HUES48 (cell line): ENCODE data around the gene MED15.

Source experiments
- H3K27ac ChIP-seq: one replicate; pipeline ENCODE4 v1.7.0; 2013; ENCODE audit warnings: low read depth, low read length, inconsistent platforms
- H3K27me3 ChIP-seq: 2 replicates; pipeline ENCODE4 v1.6.1; 2013; ENCODE audit warnings: mild to moderate bottlenecking, low read length; ENCODE audit not compliant: control insufficient read depth, insufficient read depth
- H3K36me3 ChIP-seq: 2 replicates; pipeline ENCODE4 v1.6.1; 2013; ENCODE audit warnings: low read length; ENCODE audit not compliant: control insufficient read depth, insufficient read depth
- H3K4me1 ChIP-seq: 2 replicates; pipeline ENCODE4 v1.6.1; 2013; ENCODE audit warnings: mild to moderate bottlenecking, low read length; ENCODE audit not compliant: control insufficient read depth, insufficient read depth
- H3K4me3 ChIP-seq: 2 replicates; pipeline ENCODE4 v1.5.1; 2013; ENCODE audit warnings: mild to moderate bottlenecking, low read depth, low read length
- H3K9ac ChIP-seq: 2 replicates; pipeline ENCODE4 v1.6.1; 2013; ENCODE audit warnings: mild to moderate bottlenecking, low read depth, low read length, moderate library complexity
- H3K9me3 ChIP-seq: 2 replicates; pipeline ENCODE4 v1.6.1; 2013; ENCODE audit warnings: low read length; ENCODE audit not compliant: control insufficient read depth, insufficient read depth

The MED15 gene

DNA sequence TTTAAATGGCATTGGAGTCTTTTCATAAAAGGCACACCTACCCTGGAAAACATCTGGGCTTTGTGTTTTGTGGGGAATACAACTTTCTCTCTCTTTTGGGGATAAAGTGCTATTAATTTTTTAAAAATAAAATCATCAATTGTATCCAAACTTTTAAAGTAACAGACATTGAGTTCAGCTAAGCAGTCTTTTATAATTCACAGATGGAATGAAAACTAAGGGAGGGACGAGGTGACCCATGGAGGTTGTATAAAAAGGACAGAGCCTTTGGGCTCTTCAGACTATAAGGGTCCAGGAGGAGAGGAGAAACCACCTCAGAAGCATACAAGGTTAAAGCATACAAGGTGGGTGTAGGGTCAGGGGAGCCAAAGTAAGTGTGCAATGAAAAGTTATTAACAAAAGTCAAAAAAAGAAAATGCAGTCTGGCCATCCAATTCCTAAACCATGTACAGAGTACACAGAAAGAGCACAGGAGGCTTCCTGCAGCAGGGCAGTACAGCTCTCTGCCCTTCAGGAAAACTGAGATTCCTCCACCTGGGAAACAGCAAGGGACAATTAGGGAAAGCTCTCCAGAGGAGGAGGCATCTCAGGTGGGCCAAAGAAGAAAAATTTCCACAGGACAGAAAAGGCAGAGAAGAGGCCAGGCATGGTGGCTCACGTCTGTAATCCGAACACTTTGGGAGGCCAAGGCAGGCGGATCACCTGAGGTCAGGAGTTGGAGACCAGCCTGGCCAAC, 22.3 kb upstream of the MED15 start:
- no peaks in the 10 kb centered on the region for H3K9me3 ChIP-seq
- H3K27ac ChIP-seq = no peak overlapping the region
- H3K9ac ChIP-seq = no peak overlapping the region
- H3K4me1 ChIP-seq = no peaks in the 10 kb centered on the region
- no peaks in the 10 kb centered on the region for H3K27me3 ChIP-seq
- H3K36me3 ChIP-seq = peaks cover 5% of the 10 kb centered on the region; the same call in 1 of the 2 replicates
- H3K4me3 ChIP-seq = no peak overlapping the region

DNA sequence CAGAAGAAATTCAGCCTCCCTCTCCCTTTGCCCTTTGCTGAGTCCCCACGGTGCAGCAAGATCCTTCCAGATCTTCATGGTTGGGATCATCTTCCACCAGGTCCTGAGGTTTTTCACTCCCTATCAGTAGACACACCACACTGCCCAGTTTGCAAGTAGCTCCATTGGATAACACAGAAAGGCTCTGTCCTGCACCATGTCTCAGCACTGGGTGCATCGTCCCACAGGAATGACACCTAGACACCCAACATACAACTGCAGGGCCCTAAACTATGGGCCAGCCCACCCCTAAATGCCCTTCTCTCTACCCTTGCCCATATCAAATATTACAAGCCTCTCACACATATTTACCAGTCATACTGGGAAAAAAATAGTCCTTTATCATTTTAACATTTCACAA, 21.2 kb upstream of the MED15 start:
- H3K9me3 ChIP-seq = no peaks in the 10 kb centered on the region
- no peaks in the 10 kb centered on the region for H3K4me1 ChIP-seq
- H3K9ac ChIP-seq = no peak overlapping the region
- H3K4me3 ChIP-seq = no peak overlapping the region
- no peaks in the 10 kb centered on the region for H3K27me3 ChIP-seq
- H3K27ac ChIP-seq = no peak overlapping the region
- peaks cover 5% of the 10 kb centered on the region; the same call in 1 of the 2 replicates for H3K36me3 ChIP-seq

DNA sequence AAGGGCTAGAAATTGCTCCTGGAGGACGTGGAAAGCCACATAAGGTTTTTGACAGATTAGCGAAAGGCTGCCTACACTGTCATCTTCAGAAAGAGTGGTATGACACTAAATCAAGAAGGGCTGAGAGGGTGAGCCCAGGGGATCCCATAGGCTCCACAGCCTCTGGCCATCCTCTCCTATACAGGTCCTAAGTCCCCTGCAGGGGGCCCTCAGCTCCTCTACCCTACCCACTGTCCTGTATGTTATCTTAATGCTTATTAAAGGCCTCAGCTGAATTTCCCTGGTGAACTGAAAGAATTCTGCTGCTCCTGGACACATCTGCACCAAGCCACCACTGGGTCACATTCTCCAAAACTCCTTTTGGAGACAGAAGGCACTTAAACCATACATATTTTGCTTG, 19.7 kb upstream of the MED15 start:
- Histone ChIP-seq H3K4me1 (no peaks in the 10 kb centered on the region), H3K27ac (no peak overlapping the region), H3K4me3 (no peak overlapping the region), H3K9me3 (no peaks in the 10 kb centered on the region), H3K27me3 (no peaks in the 10 kb centered on the region), H3K36me3 (peaks cover 5% of the 10 kb centered on the region; the same call in 1 of the 2 replicates), H3K9ac (no peak overlapping the region)

DNA sequence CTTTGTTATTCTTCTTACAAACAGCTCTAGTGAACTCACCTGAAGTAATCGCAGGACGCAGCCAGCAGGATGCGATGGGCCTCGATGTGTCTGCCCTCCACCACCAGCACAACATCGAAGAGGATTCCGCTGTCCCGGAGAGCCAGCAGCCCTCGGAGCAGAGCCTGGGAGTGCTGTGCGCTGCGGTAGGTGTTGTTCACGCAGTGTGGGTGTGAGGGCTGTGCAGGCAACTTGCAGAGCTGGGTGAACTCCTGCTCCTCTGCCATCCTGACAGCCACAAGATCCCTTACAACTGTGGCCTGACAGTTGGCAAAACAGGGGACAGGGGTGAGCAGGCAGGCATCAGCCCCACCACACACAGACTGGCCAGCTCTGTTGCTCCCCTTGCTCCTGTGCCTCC, 18.5 kb upstream of the MED15 start:
- Histone ChIP-seq H3K4me1 (no peaks in the 10 kb centered on the region), H3K9ac (no peak overlapping the region), H3K4me3 (no peak overlapping the region), H3K9me3 (no peaks in the 10 kb centered on the region), H3K27me3 (peaks cover 2% of the 10 kb centered on the region), H3K27ac (no peak overlapping the region), H3K36me3 (peaks cover 5% of the 10 kb centered on the region; the same call in 1 of the 2 replicates)

DNA sequence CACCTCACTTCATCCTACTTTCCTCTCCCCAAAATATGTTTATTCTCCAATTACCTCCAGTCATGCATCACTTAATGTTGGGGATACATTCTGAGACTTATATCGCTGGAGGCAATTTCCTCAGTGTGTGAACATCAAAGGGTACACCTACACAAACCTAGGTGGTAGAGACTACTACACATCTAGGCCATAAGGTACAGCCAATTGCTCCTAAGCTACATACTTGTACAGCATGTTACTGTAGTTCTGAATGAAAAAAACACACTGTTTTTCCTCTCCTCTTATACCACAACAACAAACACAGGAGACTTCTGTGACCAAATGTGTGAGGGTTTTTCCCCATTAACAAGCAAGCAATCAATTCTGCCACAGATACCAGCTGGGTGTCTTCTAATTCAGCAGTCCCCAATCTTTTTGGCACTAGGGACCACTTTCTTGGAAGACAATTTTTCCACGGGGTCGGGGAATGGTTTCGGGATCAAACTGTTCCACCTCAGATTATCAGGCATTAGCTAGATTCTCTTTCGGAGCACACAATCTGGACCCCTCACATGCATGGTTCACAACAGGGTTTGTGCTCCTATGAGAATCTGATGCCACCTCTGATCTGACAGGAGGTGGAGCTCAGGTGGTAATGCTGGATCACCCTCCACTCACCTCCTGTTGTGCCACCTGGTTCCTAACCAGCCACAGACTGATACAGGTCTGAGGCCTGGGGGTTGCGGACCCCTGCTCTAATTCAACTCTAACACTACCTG, 17.0 kb upstream of the MED15 start:
- no peak overlapping the region for H3K9ac ChIP-seq
- H3K27me3 ChIP-seq = peaks cover 15% of the 10 kb centered on the region
- H3K36me3 ChIP-seq = peaks cover 5% of the 10 kb centered on the region; the same call in 1 of the 2 replicates
- no peaks in the 10 kb centered on the region for H3K9me3 ChIP-seq
- no peak overlapping the region for H3K4me3 ChIP-seq
- H3K27ac ChIP-seq = no peak overlapping the region
- H3K4me1 ChIP-seq = no peaks in the 10 kb centered on the region

DNA sequence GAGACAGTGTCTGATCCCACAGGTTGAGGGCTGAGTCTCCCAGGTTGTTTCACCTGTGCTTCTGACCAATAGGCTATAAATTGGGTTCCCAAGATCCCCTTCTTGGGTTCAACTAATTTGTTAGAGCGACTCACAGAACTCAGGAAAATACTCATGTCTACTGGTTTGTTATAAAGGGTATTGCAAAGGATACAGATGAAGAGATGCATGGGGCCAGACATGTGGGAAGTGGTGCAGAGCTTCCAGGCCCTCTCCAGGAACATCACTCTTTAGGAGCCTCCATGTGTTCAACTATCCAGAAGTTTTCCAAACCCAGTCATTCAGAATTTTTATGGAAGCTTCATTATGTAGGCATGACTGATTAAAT, 16.5 kb upstream of the MED15 start:
- Histone ChIP-seq H3K9ac (no peak overlapping the region), H3K4me3 (no peak overlapping the region), H3K27me3 (peaks cover 15% of the 10 kb centered on the region), H3K36me3 (peaks cover 5% of the 10 kb centered on the region; the same call in 1 of the 2 replicates), H3K9me3 (no peaks in the 10 kb centered on the region), H3K4me1 (no peaks in the 10 kb centered on the region), H3K27ac (no peak overlapping the region)

DNA sequence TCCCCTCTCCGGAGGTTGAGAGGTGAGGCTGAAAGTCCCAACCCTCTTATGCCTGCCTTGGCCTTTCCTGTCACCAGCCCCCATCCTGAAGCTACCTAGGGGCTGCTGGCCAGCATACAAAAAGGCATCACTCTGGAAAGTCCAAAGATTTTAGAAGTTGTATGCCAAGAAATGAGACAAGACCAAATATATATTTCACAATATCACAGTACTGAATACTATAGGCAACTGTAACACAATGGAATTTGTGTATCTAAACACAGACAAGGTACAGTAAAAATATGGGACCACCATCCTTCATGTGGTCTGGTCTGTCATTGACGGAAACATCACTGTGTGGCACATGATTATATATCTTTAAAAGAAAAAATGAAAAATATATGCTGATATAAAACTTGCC, 16.1 kb upstream of the MED15 start:
- H3K9ac ChIP-seq = no peak overlapping the region
- H3K9me3 ChIP-seq = no peaks in the 10 kb centered on the region
- no peak overlapping the region for H3K4me3 ChIP-seq
- no peaks in the 10 kb centered on the region for H3K4me1 ChIP-seq
- H3K36me3 ChIP-seq = peaks cover 5% of the 10 kb centered on the region; the same call in 1 of the 2 replicates
- H3K27ac ChIP-seq = no peak overlapping the region
- H3K27me3 ChIP-seq = peaks cover 15% of the 10 kb centered on the region

DNA sequence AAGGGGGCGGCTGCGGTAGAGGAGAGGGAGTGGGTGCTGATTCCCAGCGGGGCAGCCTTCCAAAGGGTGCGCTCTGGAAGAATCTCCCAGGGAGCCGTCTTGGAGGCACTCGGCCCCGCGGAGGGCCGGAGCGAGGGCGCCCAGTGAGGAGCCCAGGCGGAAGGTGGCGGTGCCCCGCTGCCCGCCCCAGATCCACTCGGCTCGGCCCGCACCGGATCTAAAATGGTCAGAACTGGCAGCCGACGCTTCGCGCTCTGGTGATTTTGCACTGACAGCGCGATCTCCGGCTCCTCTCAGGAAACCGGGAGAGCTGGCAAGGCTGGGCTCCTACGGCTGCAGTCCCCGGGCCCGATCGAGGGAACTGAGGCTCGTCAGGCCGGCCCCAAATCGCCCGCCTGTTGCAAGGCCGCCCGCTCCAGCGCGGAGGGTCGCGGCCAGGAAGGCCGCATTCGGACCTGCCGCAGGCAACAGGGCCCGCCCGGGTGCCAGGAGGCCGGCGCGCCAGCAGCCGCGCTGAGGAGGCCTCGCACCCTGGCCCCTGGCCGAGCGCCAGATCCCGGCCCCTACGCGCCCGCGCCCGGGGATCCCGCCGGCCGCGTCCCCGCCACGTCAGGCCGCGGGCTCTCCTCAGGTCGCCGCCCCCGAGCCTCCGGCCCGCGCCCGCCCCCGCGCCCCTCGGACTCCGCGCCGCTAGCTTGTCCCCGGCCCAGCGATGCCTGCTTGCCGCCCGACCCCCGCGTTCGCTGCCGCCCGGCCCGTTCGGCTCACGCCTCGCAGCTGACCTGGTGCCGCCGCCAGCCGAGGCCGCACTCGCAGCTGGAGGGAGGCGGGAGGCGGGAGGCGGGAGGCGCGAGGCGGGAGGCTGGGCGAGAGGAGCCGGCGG, 12.2 kb upstream of the MED15 start, which contains the start of gene KLHL22:
KLHL22 (minus strand) TSS at position 818 of the 883 bp plus-strand sequence. CDS start 6,584 bp downstream, outside the sequence.
- Histone ChIP-seq H3K27me3 (peaks cover 15% of the 10 kb centered on the region), H3K9me3 (no peaks in the 10 kb centered on the region), H3K27ac (peak within 1 kb of the TSS; percentile 87), H3K9ac (peak within 1 kb of the TSS; percentile 15), H3K4me1 (0 out of 2 replicates have a peak, but pooled peaks cover 4% of the 10 kb centered on the region), H3K4me3 (peak within 1 kb of the TSS; percentile 70), H3K36me3 (peaks cover 3% of the 10 kb centered on the region)

DNA sequence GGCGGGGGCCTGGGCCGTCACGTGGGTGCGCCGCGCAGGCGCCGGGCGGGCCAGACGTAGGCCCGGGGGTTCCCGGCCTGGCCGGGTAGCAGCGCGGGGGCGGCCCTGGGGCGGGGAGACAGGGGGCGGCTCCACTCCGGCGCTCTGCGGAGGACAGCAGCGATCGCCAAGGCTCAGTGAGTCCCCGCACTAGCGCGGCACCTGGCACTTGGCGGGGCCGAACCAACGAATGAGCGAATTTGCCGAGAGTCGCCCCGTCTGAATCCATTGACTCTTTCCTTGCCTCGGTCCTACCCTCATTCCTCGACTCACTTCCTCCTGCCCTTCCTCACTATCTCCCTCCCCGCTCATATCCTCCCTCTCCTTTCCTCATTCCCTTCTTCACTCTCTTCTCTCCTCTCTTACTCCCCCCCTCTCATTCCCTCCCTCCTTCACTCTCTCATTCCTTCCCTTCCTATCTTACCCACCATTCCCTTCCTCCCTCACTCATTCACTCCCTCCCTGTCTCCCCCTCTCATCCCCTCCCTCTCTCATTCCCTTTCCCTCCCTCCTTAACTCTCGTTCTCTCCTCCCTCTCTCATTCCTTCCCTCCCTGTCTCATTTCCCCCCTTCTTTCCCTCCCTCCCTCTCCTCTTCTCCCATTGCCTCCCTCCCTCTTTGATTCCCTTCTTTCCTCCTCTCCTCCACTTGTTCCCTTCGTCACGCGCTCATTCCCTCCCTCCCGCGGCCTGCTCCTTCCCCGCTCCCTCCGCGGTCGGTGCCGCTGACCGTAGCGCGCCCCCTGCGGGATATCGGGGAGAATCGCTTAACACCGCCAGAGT, 11.3 kb upstream of the MED15 start:
- 0 out of 2 replicates have a peak, but pooled peaks cover 4% of the 10 kb centered on the region for H3K4me1 ChIP-seq
- H3K27ac ChIP-seq = peak overlapping the region; percentile 87
- peak overlapping the region; percentile 70 for H3K4me3 ChIP-seq
- H3K9me3 ChIP-seq = no peaks in the 10 kb centered on the region
- peaks cover 15% of the 10 kb centered on the region for H3K27me3 ChIP-seq
- peaks cover 5% of the 10 kb centered on the region for H3K36me3 ChIP-seq
- peak overlapping the region; percentile 7; the same call in 1 of the 2 replicates for H3K9ac ChIP-seq

DNA sequence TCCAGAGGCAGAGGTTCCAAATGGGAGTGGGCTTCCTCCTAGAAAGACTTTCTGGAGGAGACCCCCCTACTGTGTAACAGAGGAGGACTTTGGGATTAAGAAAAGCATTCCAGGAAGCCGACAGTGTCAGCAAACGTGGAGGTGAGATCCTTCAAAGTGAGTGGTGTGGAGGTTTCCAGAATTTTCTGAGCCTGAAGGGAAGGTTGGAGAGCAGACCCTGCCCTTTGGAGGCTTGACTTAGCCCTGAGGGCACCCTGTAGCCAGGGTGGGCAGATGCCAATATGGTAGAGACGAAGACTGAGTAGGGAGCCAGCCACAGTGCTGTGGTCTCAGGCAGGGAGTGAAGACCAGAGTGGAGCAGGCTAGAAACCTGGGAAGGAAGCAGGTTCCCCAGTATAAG, 10.0 kb upstream of the MED15 start:
- no peak overlapping the region for H3K9ac ChIP-seq
- H3K27me3 ChIP-seq = peaks cover 15% of the 10 kb centered on the region
- 0 out of 2 replicates have a peak, but pooled peaks cover 4% of the 10 kb centered on the region for H3K4me1 ChIP-seq
- no peak overlapping the region for H3K4me3 ChIP-seq
- H3K9me3 ChIP-seq = no peaks in the 10 kb centered on the region
- peaks cover 8% of the 10 kb centered on the region for H3K36me3 ChIP-seq
- no peak overlapping the region for H3K27ac ChIP-seq
